ENCODE results near the gene TNNI2.

GRCh38 chr11:1864231-1864630, 25.4 kb downstream of the TNNI2 start:
- TF ChIP-seq POLR2AphosphoS5 (IDR thresholded peaks at IDR 0.05; ENCODE audit: low read depth, low read length) (no peak), TAF1 (IDR thresholded peaks at IDR 0.05; ENCODE audit: borderline replicate concordance, insufficient read depth, low read length) (no peak), SIN3A (IDR thresholded peaks at IDR 0.05; ENCODE audit: borderline replicate concordance, insufficient read depth, low read length) (peak; percentile 9; the same call in 1 of the 2 replicates)

Data from PFSK-1 (cell line).